ENCODE results near the gene ADAMTSL2. TPM values are rescaled to one million over a fixed set of nuclear protein-coding genes. Genes with fewer than 3 reads are reported as not detected.

ADAMTSL2 gene
- total RNA-seq, 1 experiment from 2014 or later, result 0.87 TPM

DNA sequence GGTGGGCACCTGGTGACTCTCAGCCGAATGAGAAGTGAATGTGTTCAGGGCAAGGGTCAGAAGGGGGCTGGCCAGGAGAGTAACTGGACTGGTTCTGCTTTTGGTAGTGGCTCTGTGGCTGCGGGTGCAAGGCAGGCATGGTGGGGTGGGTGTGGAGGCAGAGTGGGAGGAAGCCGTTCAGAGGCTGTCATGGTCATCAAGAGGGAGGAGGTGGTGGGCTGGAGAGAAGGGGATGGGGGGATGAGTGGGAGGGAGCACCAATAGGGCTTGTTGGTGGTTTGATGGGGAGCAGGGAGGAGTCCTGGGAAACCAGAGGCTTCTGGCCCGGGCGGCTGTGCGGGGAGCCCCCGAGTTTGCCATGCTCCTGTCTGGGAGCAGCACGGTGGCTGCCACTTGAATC, 61.4 kb downstream of the ADAMTSL2 start:
- POLR2A ChIA-PET, result no interaction called here
- H3K36me3 Mint-ChIP-seq, result peaks cover 18% of the 10 kb centered on the region
- no peak overlapping the region for H3K4me3 Mint-ChIP-seq

DNA sequence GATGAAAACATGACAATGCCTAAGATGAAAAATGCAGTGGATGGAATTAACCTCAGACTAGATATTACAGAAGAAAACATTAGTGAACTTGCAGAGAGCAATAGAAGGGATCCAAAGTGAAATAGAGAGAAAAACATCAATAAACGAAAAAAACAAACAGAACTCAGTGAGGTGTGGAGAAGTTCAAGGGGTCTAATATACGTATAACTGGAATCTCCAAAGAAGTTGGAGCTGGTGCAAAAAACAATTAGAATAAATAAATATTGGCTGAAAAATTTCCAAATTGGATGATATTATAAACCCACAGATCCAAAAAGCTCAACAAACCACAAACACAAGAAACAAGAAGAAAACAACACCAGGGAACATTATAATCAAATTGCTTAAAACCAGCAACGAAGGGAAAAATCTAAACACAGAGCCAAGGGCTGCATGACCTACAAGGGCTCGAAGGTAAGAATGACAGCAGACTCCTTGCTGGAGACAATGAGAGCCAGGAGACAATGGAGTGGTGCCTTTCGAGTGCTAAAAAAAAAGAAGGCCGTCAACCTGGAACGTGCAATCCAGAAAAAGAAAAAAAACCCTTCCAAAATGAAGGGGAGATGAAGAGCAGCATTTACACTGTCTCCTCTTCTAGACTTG, 62.9 kb downstream of the ADAMTSL2 start:
- ChIA-PET CTCF (interaction anchor here (0.7 to 1.0 kb wide), 3 partner anchors 12 to 44 kb away, joined by 3 read pairs; no protein-coding TSS in a partner anchor), POLR2A (no interaction called here)
- Mint-ChIP-seq H3K27ac (no peak overlapping the region), H3K4me1 (peaks cover 3% of the 10 kb centered on the region; the same call in 1 of the 2 replicates), H3K36me3 (peaks cover 18% of the 10 kb centered on the region), H3K4me3 (no peak overlapping the region), H3K27me3 (ENCODE audit: low read depth) (peaks cover 17% of the 10 kb centered on the region), H3K9me3 (peaks cover 27% of the 10 kb centered on the region)
- ATAC-seq (no peak), DNase-seq (ENCODE audit: low spot score) (no peak)
- no peak for TF ChIP-seq ZNF423 (CRISPR knock-in tag; IDR thresholded peaks at IDR 0.05)
- no peak for TF ChIP-seq CREB1 (CRISPR knock-in tag; IDR thresholded peaks at IDR 0.05)
- TF ChIP-seq ZNF317 (CRISPR knock-in tag; IDR thresholded peaks at IDR 0.05; ENCODE audit: borderline replicate concordance, low read depth), result peak; percentile 100

More for the DNA sequence above, 61.4 kb downstream of the ADAMTSL2 start:
- DNase-seq (ENCODE audit: low spot score) (no peak), ATAC-seq (no peak)
- H3K27me3 Mint-ChIP-seq (ENCODE audit: low read depth), result peaks cover 17% of the 10 kb centered on the region
- CTCF ChIA-PET, result no interaction called here
- TF ChIP-seq ELF4 (CRISPR knock-in tag; IDR thresholded peaks at IDR 0.05; ENCODE audit: low read depth) (no peak), ZNF232 (CRISPR knock-in tag; IDR thresholded peaks at IDR 0.05) (no peak), FOXK1 (CRISPR knock-in tag; IDR thresholded peaks at IDR 0.05) (no peak), NFYB (CRISPR knock-in tag; conservative IDR thresholded peaks at IDR 0.05; ENCODE audit: low read depth) (no peak)
- TF ChIP-seq, protein P1, sequence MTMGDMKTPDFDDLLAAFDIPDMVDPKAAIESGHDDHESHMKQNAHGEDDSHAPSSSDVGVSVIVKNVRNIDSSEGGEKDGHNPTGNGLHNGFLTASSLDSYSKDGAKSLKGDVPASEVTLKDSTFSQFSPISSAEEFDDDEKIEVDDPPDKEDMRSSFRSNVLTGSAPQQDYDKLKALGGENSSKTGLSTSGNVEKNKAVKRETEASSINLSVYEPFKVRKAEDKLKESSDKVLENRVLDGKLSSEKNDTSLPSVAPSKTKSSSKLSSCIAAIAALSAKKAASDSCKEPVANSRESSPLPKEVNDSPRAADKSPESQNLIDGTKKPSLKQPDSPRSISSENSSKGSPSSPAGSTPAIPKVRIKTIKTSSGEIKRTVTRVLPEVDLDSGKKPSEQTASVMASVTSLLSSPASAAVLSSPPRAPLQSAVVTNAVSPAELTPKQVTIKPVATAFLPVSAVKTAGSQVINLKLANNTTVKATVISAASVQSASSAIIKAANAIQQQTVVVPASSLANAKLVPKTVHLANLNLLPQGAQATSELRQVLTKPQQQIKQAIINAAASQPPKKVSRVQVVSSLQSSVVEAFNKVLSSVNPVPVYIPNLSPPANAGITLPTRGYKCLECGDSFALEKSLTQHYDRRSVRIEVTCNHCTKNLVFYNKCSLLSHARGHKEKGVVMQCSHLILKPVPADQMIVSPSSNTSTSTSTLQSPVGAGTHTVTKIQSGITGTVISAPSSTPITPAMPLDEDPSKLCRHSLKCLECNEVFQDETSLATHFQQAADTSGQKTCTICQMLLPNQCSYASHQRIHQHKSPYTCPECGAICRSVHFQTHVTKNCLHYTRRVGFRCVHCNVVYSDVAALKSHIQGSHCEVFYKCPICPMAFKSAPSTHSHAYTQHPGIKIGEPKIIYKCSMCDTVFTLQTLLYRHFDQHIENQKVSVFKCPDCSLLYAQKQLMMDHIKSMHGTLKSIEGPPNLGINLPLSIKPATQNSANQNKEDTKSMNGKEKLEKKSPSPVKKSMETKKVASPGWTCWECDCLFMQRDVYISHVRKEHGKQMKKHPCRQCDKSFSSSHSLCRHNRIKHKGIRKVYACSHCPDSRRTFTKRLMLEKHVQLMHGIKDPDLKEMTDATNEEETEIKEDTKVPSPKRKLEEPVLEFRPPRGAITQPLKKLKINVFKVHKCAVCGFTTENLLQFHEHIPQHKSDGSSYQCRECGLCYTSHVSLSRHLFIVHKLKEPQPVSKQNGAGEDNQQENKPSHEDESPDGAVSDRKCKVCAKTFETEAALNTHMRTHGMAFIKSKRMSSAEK (CRISPR knock-in tag; IDR thresholded peaks at IDR 0.05; ENCODE audit: borderline replicate concordance), result no peak
- TF ChIP-seq, protein P2, sequence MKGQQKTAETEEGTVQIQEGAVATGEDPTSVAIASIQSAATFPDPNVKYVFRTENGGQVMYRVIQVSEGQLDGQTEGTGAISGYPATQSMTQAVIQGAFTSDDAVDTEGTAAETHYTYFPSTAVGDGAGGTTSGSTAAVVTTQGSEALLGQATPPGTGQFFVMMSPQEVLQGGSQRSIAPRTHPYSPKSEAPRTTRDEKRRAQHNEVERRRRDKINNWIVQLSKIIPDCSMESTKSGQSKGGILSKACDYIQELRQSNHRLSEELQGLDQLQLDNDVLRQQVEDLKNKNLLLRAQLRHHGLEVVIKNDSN (CRISPR knock-in tag; IDR thresholded peaks at IDR 0.05), result no peak
- TF ChIP-seq, protein P3, sequence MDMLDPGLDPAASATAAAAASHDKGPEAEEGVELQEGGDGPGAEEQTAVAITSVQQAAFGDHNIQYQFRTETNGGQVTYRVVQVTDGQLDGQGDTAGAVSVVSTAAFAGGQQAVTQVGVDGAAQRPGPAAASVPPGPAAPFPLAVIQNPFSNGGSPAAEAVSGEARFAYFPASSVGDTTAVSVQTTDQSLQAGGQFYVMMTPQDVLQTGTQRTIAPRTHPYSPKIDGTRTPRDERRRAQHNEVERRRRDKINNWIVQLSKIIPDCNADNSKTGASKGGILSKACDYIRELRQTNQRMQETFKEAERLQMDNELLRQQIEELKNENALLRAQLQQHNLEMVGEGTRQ (CRISPR knock-in tag; IDR thresholded peaks at IDR 0.05), result no peak
- no peaks in the 10 kb centered on the region for H3K4me1 Mint-ChIP-seq
- peaks cover 27% of the 10 kb centered on the region for H3K9me3 Mint-ChIP-seq
- no peak overlapping the region for H3K27ac Mint-ChIP-seq

DNA sequence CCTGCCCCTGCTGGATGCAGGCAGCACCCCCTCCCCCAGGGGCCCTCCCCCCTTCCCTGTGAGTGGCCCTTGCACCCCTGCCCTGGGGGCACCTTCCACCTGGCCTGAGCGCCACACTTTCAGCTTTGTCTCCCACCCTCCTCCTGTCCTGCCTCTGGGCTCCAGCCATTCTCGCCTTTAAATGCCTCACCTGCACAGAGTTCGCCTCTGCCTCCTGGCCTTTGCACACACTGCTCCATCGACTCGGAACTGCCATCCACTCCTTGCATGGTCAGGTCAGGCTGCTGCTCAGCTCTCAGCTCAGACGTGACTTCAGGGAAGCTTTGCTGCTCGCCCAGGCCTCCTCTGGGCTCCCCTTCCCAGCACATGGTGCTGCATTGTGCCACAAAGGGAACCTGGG, 64.5 kb downstream of the ADAMTSL2 start:
- TF ChIP-seq CREB1 (CRISPR knock-in tag; IDR thresholded peaks at IDR 0.05), result no peak
- TF ChIP-seq, protein P4, sequence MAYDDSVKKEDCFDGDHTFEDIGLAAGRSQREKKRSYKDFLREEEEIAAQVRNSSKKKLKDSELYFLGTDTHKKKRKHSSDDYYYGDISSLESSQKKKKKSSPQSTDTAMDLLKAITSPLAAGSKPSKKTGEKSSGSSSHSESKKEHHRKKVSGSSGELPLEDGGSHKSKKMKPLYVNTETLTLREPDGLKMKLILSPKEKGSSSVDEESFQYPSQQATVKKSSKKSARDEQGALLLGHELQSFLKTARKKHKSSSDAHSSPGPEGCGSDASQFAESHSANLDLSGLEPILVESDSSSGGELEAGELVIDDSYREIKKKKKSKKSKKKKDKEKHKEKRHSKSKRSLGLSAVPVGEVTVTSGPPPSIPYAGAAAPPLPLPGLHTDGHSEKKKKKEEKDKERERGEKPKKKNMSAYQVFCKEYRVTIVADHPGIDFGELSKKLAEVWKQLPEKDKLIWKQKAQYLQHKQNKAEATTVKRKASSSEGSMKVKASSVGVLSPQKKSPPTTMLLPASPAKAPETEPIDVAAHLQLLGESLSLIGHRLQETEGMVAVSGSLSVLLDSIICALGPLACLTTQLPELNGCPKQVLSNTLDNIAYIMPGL (CRISPR knock-in tag; IDR thresholded peaks at IDR 0.05), result no peak
- no peak for TF ChIP-seq RORB (CRISPR knock-in tag; IDR thresholded peaks at IDR 0.05)
- TF ChIP-seq NR1H2 (CRISPR knock-in tag; IDR thresholded peaks at IDR 0.05), result no peak
- no peak overlapping the region for H3K4me3 Mint-ChIP-seq
- peaks cover 18% of the 10 kb centered on the region for H3K36me3 Mint-ChIP-seq
- H3K4me1 Mint-ChIP-seq, result peaks cover 3% of the 10 kb centered on the region; the same call in 1 of the 2 replicates
- ATAC-seq (no peak), DNase-seq (ENCODE audit: low spot score) (no peak)
- peaks cover 27% of the 10 kb centered on the region for H3K9me3 Mint-ChIP-seq
- no peak overlapping the region for H3K27ac Mint-ChIP-seq
- CTCF ChIA-PET, result no interaction called here
- H3K27me3 Mint-ChIP-seq (ENCODE audit: low read depth), result peaks cover 15% of the 10 kb centered on the region
- POLR2A ChIA-PET, result no interaction called here
